ENCODE data around the gene RASAL2.

The RASAL2 gene

DNA sequence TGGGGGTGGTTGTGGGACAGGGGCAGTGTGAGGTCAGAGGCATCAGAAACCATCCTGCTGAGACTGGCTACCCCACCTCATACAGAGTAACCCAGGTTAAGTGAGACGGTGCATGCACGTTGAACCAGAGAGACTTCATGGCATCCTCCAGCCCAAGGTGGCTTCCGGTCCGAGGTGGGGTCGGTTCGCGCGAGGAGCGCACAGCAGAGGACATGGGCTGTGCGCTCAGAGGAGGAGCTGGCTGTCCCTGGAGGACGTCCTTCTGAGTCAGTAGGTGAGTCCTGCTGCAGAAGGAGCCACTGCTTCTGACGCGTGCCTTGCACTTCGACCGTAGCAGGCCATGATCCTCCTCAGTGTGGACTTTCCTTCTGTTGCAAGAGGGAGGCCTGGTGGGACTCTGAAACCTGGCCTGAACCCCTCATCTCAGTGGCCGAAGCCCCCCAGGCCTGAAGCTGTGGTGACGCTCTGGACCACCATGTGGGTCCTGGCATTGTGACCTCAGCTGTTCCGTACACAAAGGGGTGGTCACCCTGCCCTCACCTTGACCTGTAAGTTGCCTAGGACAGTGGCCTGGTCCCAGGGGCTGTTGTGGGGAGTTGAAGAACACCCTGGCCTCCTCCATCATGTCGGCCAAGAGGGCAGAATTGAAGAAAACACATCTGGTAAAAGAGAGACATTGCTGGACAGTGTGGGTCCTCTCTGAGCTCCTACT lies 418.8 kb downstream of the RASAL2 start, which contains the start of gene TEX35:
Gene TEX35 (plus strand): TSS at position 544 of the 712 bp plus-strand sequence. CDS start 80 bp downstream, at position 624.
- no peaks in the 10 kb centered on the region for H3K79me2 ChIP-seq (ENCODE audit: insufficient read depth, low read length)
- H3K27ac ChIP-seq (ENCODE audit: low read depth, low read length): no peak within 1 kb of the TSS
- H3K4me2 ChIP-seq (ENCODE audit: low read depth, low read length, poor library complexity, severe bottlenecking): no peak within 1 kb of the TSS
- H3K36me3 ChIP-seq (ENCODE audit: low read length): no peaks in the 10 kb centered on the region
- no peak within 1 kb of the TSS for H3K9ac ChIP-seq (ENCODE audit: low read length)
- no peaks in the 10 kb centered on the region for H3K9me3 ChIP-seq (ENCODE audit: insufficient read depth, low read length)
- H4K20me1 ChIP-seq (ENCODE audit: low read depth, low read length): no peaks in the 10 kb centered on the region
- no peaks in the 10 kb centered on the region for H3F3A ChIP-seq (ENCODE audit: insufficient read depth)
- no peak within 1 kb of the TSS for H3K4me3 ChIP-seq (ENCODE audit: insufficient read depth, low read length, poor library complexity, severe bottlenecking)
- TF ChIP-seq EZH2phosphoT487 (conservative IDR thresholded peaks at IDR 0.05; ENCODE audit: low read length): no peak
- TF ChIP-seq, protein P1, sequence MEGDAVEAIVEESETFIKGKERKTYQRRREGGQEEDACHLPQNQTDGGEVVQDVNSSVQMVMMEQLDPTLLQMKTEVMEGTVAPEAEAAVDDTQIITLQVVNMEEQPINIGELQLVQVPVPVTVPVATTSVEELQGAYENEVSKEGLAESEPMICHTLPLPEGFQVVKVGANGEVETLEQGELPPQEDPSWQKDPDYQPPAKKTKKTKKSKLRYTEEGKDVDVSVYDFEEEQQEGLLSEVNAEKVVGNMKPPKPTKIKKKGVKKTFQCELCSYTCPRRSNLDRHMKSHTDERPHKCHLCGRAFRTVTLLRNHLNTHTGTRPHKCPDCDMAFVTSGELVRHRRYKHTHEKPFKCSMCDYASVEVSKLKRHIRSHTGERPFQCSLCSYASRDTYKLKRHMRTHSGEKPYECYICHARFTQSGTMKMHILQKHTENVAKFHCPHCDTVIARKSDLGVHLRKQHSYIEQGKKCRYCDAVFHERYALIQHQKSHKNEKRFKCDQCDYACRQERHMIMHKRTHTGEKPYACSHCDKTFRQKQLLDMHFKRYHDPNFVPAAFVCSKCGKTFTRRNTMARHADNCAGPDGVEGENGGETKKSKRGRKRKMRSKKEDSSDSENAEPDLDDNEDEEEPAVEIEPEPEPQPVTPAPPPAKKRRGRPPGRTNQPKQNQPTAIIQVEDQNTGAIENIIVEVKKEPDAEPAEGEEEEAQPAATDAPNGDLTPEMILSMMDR (IDR thresholded peaks at IDR 0.05; ENCODE audit: insufficient read depth, low read length, poor library complexity, severe bottlenecking): no peak
- no peaks in the 10 kb centered on the region for H3K27me3 ChIP-seq (ENCODE audit: low read length)
- H3K9me2 ChIP-seq (replicated peaks; ENCODE audit: insufficient read depth, low read length): no peaks in the 10 kb centered on the region
- H2AFZ ChIP-seq (ENCODE audit: low read depth, low read length, severe bottlenecking): no peak within 1 kb of the TSS

DNA sequence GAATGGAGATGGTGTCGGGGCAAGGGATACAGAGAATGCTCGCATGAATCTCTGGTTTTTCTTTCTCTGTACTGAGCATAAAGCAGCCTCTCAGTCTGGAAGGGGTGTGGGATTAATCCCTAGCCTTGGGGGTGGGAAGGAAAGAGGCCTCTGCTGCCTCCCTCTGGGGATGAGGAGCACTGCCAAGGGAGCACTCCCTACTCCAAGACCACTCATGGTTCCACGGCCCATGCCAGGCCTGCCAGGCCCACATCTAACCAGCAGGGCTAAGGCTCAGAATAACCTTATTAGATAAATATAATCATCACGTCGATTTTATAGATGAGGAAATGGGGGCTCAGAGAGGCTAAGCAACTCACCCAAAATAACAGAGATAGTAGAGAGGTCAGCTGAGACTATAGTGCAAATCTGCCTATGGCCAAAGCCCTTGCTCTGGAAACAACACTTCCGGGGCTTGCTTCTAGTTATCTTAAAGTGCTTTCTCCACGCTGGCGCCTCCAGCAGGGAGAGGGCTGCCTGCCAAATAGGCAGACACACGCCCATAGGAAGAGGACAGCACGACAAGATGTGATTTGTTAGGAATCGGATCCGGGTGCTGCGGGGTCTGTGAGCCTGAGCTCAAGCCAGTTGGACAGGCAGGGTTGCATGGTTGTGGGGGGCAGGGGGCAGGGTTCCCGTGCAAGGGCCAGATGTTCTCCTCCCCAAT lies 419.5 kb downstream of the RASAL2 start:
- Histone ChIP-seq H2AFZ (ENCODE audit: low read depth, low read length, severe bottlenecking) (no peak overlapping the region), H3K9me2 (replicated peaks; ENCODE audit: insufficient read depth, low read length) (no peaks in the 10 kb centered on the region), H3K4me2 (ENCODE audit: low read depth, low read length, poor library complexity, severe bottlenecking) (no peak overlapping the region), H3F3A (ENCODE audit: insufficient read depth) (no peaks in the 10 kb centered on the region), H3K27ac (ENCODE audit: low read depth, low read length) (no peak overlapping the region), H3K9me3 (ENCODE audit: insufficient read depth, low read length) (no peaks in the 10 kb centered on the region), H4K20me1 (ENCODE audit: low read depth, low read length) (no peaks in the 10 kb centered on the region), H3K79me2 (ENCODE audit: insufficient read depth, low read length) (no peaks in the 10 kb centered on the region), H3K27me3 (ENCODE audit: low read length) (no peaks in the 10 kb centered on the region), H3K9ac (ENCODE audit: low read length) (no peak overlapping the region), H3K36me3 (ENCODE audit: low read length) (no peaks in the 10 kb centered on the region), H3K4me3 (ENCODE audit: insufficient read depth, low read length, poor library complexity, severe bottlenecking) (no peak overlapping the region)
- no peak for TF ChIP-seq EZH2phosphoT487 (conservative IDR thresholded peaks at IDR 0.05; ENCODE audit: low read length)
- TF ChIP-seq, protein P1 (IDR thresholded peaks at IDR 0.05; ENCODE audit: insufficient read depth, low read length, poor library complexity, severe bottlenecking): no peak

DNA sequence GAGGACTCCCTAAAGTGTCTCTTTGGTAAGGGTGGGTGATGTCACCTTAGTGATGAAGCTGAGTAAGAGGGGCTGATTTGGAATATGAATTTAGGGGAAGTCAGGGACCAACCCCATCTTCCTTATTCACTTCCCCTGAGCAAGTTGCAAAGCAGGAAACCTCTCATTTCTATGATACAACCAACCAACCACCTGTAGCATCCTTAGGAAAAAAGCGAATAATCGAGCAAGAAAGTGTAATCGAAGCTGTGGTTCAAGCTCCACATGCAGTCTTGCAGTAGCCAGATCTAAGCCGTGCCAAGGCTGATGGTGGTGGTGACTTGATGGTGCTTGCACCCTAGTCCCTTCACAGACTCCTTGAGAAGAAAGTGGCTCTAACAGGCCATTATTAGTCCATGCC lies 422.2 kb downstream of the RASAL2 start:
- Histone ChIP-seq H3K27ac (ENCODE audit: low read depth, low read length) (no peak overlapping the region), H3K4me3 (ENCODE audit: insufficient read depth, low read length, poor library complexity, severe bottlenecking) (no peak overlapping the region), H3K27me3 (ENCODE audit: low read length) (0 out of 2 replicates have a peak, but pooled peaks cover 3% of the 10 kb centered on the region), H3K9ac (ENCODE audit: low read length) (no peak overlapping the region), H3K4me2 (ENCODE audit: low read depth, low read length, poor library complexity, severe bottlenecking) (no peak overlapping the region), H3K36me3 (ENCODE audit: low read length) (no peaks in the 10 kb centered on the region), H3K79me2 (ENCODE audit: insufficient read depth, low read length) (no peaks in the 10 kb centered on the region), H3F3A (ENCODE audit: insufficient read depth) (no peaks in the 10 kb centered on the region), H2AFZ (ENCODE audit: low read depth, low read length, severe bottlenecking) (no peak overlapping the region), H4K20me1 (ENCODE audit: low read depth, low read length) (no peaks in the 10 kb centered on the region), H3K9me3 (ENCODE audit: insufficient read depth, low read length) (no peaks in the 10 kb centered on the region), H3K9me2 (replicated peaks; ENCODE audit: insufficient read depth, low read length) (no peaks in the 10 kb centered on the region)
- TF ChIP-seq, protein P1 (IDR thresholded peaks at IDR 0.05; ENCODE audit: insufficient read depth, low read length, poor library complexity, severe bottlenecking): no peak
- TF ChIP-seq EZH2phosphoT487 (conservative IDR thresholded peaks at IDR 0.05; ENCODE audit: low read length): no peak
